BLaER1 treated with 17β-estradiol and CSF1 and Interleukin-3, amounts not matched to agents 10 nM and 100 nM (cell line): ENCODE measurements around the gene BPIFB2.

ENCODE experiments used
- H3K27ac ChIP-seq, 11 experiments: shearing (Covaris generic); formaldehyde crosslinking; 2 replicates each; pipeline ENCODE4 v1.8.1; 2022
- H3K27me3 ChIP-seq, 11 experiments: shearing (Covaris generic); formaldehyde crosslinking; 2 replicates each; pipeline ENCODE4 v1.8.1; 2022
- H3K36me3 ChIP-seq, 11 experiments: shearing (Covaris generic); formaldehyde crosslinking; 2 replicates each; pipeline ENCODE4 v1.8.1; 2022
- H3K4me1 ChIP-seq, 10 experiments: shearing (Covaris generic); formaldehyde crosslinking; 2 replicates each; pipeline ENCODE4 v1.8.1; 2022
- H3K4me2 ChIP-seq, 11 experiments: shearing (Covaris generic); formaldehyde crosslinking; 2 replicates each; pipeline ENCODE4 v1.8.1; 2022
- H3K4me3 ChIP-seq, 10 experiments: shearing (Covaris generic); formaldehyde crosslinking; 2 replicates each; pipeline ENCODE4 v1.8.1; 2022
- H3K9ac ChIP-seq, 11 experiments: shearing (Covaris generic); formaldehyde crosslinking; 2 replicates each; pipeline ENCODE4 v1.8.1; 2022
- H3K9me3 ChIP-seq, 11 experiments: shearing (Covaris generic); formaldehyde crosslinking; replicated peaks in 1 of 11; 2 replicates each; pipeline ENCODE4 v1.8.1; 2022
- H4K20me1 ChIP-seq, 11 experiments: shearing (Covaris generic); formaldehyde crosslinking; 2 replicates each; pipeline ENCODE4 v1.8.1; 2022
- Cebpa-rat ChIP-seq, 11 experiments: shearing (Covaris generic); IDR thresholded peaks; 2 replicates each; pipeline ENCODE4 v1.8.1; 2022

The BPIFB2 gene

GRCh38 chr20:33054381-33054780 is 46.9 kb downstream of the BPIFB2 start:
- H3K9ac ChIP-seq: 0 out of 22 replicates have a peak overlapping the region, but pooled peaks of 1 of the 11 experiments have one; percentile 16
- peak overlapping the region in 1 of 11 experiments; percentile 58; a peak in 2 of 22 replicates for H3K4me2 ChIP-seq
- TF ChIP-seq Cebpa-rat (IDR thresholded peaks at IDR 0.05): no peak
- H3K27me3 ChIP-seq: no peaks in the 10 kb centered on the region
- no peak overlapping the region for H3K27ac ChIP-seq
- no peaks in the 10 kb centered on the region for H3K9me3 ChIP-seq
- no peaks in the 10 kb centered on the region; a peak in 1 of 22 replicates for H4K20me1 ChIP-seq
- no peak overlapping the region for H3K4me3 ChIP-seq
- H3K4me1 ChIP-seq: peaks cover 0 to 23% (median 15%) of the 10 kb centered on the region in 10 experiments; a peak in 14 of 20 replicates
- no peaks in the 10 kb centered on the region for H3K36me3 ChIP-seq

GRCh38 chr20:33054791-33055190 is 47.3 kb downstream of the BPIFB2 start:
- peaks cover 0 to 23% (median 15%) of the 10 kb centered on the region in 10 experiments; a peak in 14 of 20 replicates for H3K4me1 ChIP-seq
- no peak overlapping the region for H3K4me3 ChIP-seq
- no peaks in the 10 kb centered on the region; a peak in 1 of 22 replicates for H4K20me1 ChIP-seq
- no peak overlapping the region for H3K27ac ChIP-seq
- no peaks in the 10 kb centered on the region for H3K36me3 ChIP-seq
- no peaks in the 10 kb centered on the region for H3K9me3 ChIP-seq
- TF ChIP-seq Cebpa-rat (IDR thresholded peaks at IDR 0.05): no peak
- peak overlapping the region in 1 of 11 experiments; percentile 16; a peak in 1 of 22 replicates for H3K9ac ChIP-seq
- H3K4me2 ChIP-seq: peak overlapping the region in 6 of 11 experiments; percentile 24 to 58 (median 42); a peak in 11 of 22 replicates
- no peaks in the 10 kb centered on the region for H3K27me3 ChIP-seq

DNA sequence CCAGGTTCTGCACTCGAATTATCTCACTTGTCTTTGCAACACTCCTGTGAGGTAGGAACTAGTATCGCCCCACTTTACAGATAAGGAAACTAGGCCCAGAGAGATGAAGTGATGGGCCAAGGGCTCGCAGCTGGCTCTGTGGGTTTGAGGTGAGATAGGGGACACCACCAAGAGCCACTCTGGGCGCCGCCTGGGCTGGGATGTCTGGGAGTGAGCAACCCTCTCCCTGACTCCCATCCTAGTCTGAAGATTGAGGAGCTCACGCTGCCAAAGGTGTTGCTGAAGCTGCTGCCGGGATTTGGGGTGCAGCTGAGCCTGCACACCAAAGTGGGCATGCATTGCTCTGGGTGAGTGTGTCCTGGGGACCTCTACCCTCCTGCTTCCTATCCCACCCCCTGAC is 51.6 kb downstream of the BPIFB2 start:
- H3K4me2 ChIP-seq: no peak overlapping the region
- no peak for TF ChIP-seq Cebpa-rat (IDR thresholded peaks at IDR 0.05)
- H3K9me3 ChIP-seq: no peaks in the 10 kb centered on the region
- no peak overlapping the region for H3K9ac ChIP-seq
- no peaks in the 10 kb centered on the region for H3K36me3 ChIP-seq
- no peak overlapping the region for H3K4me3 ChIP-seq
- no peak overlapping the region for H3K27ac ChIP-seq
- H3K4me1 ChIP-seq: peaks cover 0 to 45% (median 36%) of the 10 kb centered on the region in 10 experiments; a peak in 16 of 20 replicates
- no peaks in the 10 kb centered on the region for H3K27me3 ChIP-seq
- no peaks in the 10 kb centered on the region; a peak in 1 of 22 replicates for H4K20me1 ChIP-seq

- Histone ChIP-seq H3K4me1 (peaks cover 0 to 48% (median 34%) of the 10 kb centered on the region in 10 experiments; a peak in 16 of 20 replicates), H3K4me3 (no peak overlapping the region), H3K36me3 (no peaks in the 10 kb centered on the region), H3K9ac (no peak overlapping the region), H3K9me3 (no peaks in the 10 kb centered on the region), H4K20me1 (no peaks in the 10 kb centered on the region; a peak in 1 of 22 replicates), H3K27ac (no peak overlapping the region), H3K4me2 (no peak overlapping the region), H3K27me3 (no peaks in the 10 kb centered on the region)
- TF ChIP-seq Cebpa-rat (IDR thresholded peaks at IDR 0.05): no peak
Observed at GRCh38 chr20:33059741-33060390, 52.4 kb downstream of the BPIFB2 start.

DNA sequence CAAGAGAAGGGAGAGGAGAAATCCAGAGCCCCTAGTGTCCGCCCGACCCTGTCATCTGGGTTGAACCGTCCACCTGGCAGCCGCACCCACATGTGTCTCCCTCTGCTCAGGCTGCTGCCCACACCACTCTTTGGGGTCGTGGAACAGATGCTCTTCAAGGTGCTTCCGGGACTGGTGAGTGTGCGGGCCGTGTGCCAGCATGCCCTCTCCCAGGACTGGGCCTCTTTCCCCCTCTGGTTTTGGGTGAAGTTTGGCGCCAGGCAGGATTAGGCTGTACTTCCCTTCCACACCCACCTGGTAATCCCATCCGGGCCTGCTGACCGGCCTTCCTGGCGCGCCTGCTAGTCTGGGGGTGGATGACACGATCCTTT is 54.1 kb downstream of the BPIFB2 start:
- Histone ChIP-seq H4K20me1 (no peaks in the 10 kb centered on the region), H3K27me3 (no peaks in the 10 kb centered on the region), H3K4me3 (no peak overlapping the region), H3K27ac (peak overlapping the region in 4 of 11 experiments; percentile 14 to 42 (median 23); a peak in 4 of 22 replicates), H3K4me2 (peak overlapping the region in 10 of 11 experiments; percentile 31 to 72 (median 62); a peak in 19 of 22 replicates), H3K9ac (no peak overlapping the region; a peak in 1 of 22 replicates), H3K4me1 (peaks cover 0 to 45% (median 30%) of the 10 kb centered on the region in 10 experiments; a peak in 16 of 20 replicates), H3K36me3 (no peaks in the 10 kb centered on the region), H3K9me3 (no peaks in the 10 kb centered on the region)
- TF ChIP-seq Cebpa-rat (IDR thresholded peaks at IDR 0.05): no peak

DNA sequence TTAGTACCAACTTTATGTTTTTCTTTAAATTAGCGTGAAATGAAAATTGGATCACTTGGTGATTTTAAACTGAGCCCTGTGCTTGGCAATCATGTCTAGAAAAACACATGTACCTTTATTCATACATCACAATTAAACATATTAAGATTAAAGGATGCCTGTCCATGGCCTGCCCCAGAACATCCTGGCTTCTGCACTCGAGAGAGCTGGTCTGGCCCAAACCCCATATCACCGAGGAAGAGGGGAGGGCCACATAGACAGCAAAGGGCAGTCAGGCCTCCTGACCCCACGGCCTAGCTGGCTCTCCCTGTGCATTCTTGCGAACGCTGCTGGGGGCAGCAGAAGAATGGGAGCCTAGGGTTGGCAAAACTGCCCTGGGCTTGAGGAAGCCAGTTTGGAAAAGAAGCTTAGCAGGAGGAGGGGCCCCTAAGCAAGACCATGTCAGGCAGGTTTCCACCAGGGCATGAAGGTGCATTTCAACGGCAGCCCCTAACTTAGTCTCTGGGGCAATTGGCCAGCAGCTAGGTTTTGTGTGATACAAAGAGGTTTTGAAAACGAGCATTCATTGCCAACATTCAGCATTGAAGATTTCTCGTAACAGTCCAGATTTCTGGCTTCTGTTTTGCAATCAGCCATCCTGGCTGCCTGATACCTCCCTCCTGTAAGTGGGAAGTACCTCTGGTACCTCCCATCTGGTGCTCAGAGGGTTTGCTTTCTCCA is 54.8 kb downstream of the BPIFB2 start:
- Histone ChIP-seq H3K9me3 (no peaks in the 10 kb centered on the region), H3K4me3 (no peak overlapping the region), H3K27me3 (no peaks in the 10 kb centered on the region), H3K36me3 (no peaks in the 10 kb centered on the region), H3K9ac (no peak overlapping the region), H4K20me1 (no peaks in the 10 kb centered on the region), H3K4me2 (peak overlapping the region in 8 of 11 experiments; percentile 11 to 72 (median 58); a peak in 10 of 22 replicates), H3K27ac (peak overlapping the region in 4 of 11 experiments; percentile 14 to 42 (median 23); a peak in 3 of 22 replicates), H3K4me1 (peaks cover 0 to 45% (median 31%) of the 10 kb centered on the region in 10 experiments; a peak in 16 of 20 replicates)
- TF ChIP-seq Cebpa-rat (IDR thresholded peaks at IDR 0.05): no peak

DNA sequence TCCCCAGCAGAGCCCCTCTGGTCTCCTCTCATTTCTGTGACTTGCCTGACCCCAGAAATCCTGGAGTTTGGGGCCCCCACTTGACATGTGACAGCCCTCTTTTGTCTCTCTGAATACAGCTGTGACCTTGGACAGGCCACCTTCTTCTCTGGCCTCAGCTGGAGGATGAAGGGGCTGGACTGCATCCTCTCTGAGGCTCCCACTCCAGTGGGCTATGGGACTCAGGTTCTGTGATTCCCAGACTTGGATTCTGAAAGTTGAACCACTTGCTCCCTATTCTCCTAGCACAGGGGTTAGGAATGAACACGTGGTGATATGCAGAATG is 55.3 kb downstream of the BPIFB2 start:
- H3K9me3 ChIP-seq: no peaks in the 10 kb centered on the region
- H3K4me3 ChIP-seq: no peak overlapping the region
- H3K27ac ChIP-seq: no peak overlapping the region
- H4K20me1 ChIP-seq: no peaks in the 10 kb centered on the region
- TF ChIP-seq Cebpa-rat (IDR thresholded peaks at IDR 0.05): no peak
- H3K27me3 ChIP-seq: no peaks in the 10 kb centered on the region
- peak overlapping the region in 1 of 11 experiments; percentile 11; a peak in 2 of 22 replicates for H3K4me2 ChIP-seq
- no peak overlapping the region for H3K9ac ChIP-seq
- peaks cover 0 to 45% (median 34%) of the 10 kb centered on the region in 10 experiments; a peak in 16 of 20 replicates for H3K4me1 ChIP-seq
- H3K36me3 ChIP-seq: no peaks in the 10 kb centered on the region

- Histone ChIP-seq H3K36me3 (no peaks in the 10 kb centered on the region), H4K20me1 (no peaks in the 10 kb centered on the region), H3K4me3 (no peak overlapping the region), H3K27ac (no peak overlapping the region), H3K9ac (no peak overlapping the region), H3K27me3 (no peaks in the 10 kb centered on the region), H3K4me2 (no peak overlapping the region), H3K4me1 (peaks cover 0 to 45% (median 38%) of the 10 kb centered on the region in 10 experiments; a peak in 16 of 20 replicates), H3K9me3 (no peaks in the 10 kb centered on the region)
- TF ChIP-seq Cebpa-rat (IDR thresholded peaks at IDR 0.05): no peak
Observed at GRCh38 chr20:33063271-33063670, 55.8 kb downstream of the BPIFB2 start.

DNA sequence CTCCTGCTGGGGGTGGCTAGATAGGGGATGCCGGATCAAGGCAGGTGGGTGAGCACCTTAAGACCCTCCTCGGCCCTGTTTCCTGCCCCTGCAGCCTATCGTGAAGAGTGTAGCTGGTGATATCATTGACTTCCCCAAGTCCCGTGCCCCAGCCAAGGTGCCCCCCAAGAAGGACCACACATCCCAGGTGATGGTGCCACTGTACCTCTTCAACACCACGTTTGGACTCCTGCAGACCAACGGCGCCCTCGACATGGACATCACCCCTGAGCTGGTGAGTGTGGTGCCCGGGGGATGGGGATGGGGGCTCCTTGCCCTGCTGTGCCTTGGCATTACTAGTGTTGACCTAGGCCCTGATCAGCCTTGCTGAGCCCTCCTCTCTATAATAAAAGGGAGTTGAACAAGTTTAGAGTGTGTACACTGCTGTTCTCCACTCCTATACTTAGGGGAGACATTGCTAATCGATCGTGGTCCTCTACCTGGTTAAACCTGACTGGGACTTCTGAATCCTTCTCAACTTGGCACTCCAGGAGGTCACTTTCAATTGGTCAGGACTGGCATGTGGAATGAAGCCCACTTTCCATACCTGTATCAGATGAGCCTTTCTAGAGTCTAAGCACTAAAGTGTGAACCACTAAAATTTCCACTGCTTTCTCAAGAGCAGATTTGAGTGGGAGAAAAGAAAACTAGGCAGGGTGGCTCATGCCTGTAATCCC is 57.2 kb downstream of the BPIFB2 start:
- H3K27ac ChIP-seq: no peak overlapping the region
- no peaks in the 10 kb centered on the region for H3K9me3 ChIP-seq
- H3K4me1 ChIP-seq: peaks cover 0 to 45% (median 39%) of the 10 kb centered on the region in 10 experiments; a peak in 16 of 20 replicates
- no peaks in the 10 kb centered on the region for H3K36me3 ChIP-seq
- H3K9ac ChIP-seq: no peak overlapping the region
- peak overlapping the region in 6 of 11 experiments; percentile 9 to 48 (median 34); a peak in 7 of 22 replicates for H3K4me2 ChIP-seq
- no peak for TF ChIP-seq Cebpa-rat (IDR thresholded peaks at IDR 0.05)
- no peak overlapping the region for H3K4me3 ChIP-seq
- H4K20me1 ChIP-seq: no peaks in the 10 kb centered on the region
- no peaks in the 10 kb centered on the region for H3K27me3 ChIP-seq
